MCF 10A (cell line): ENCODE results near the gene RNF220. TPM values are rescaled to one million over a fixed set of nuclear protein-coding genes. Genes with fewer than 3 reads are reported as not detected.

Experiments used
- BruUV-seq: library from RNA; stranded (reverse); fragments of 400-500 nt; replicated peaks from 2 replicates; lab custom pipeline; 2021; lab: Mats Ljungman, UMichigan
- CTCF ChIA-PET: fragments of 300-600 bp; sonication (Branson Sonifier 250); formaldehyde crosslinking; extraction: SDS; loops from one replicate; lab custom pipeline; 2021; ENCODE audit warnings: antibody characterized with exemption, inconsistent platforms; lab: Yijun Ruan, JAX
- POLR2A ChIA-PET: fragments of 300-600, 350-650 bp; sonication (Branson Sonifier 250); formaldehyde crosslinking; extraction: SDS; loops from one replicate; lab custom pipeline; 2020; ENCODE audit warnings: antibody characterized with exemption, inconsistent platforms; lab: Yijun Ruan, JAX
- DNase-seq: peaks from one replicate; pipeline ENCODE4 v3.0.0-alpha.2; 2018; ENCODE audit not compliant: unreplicated experiment
- H3K27ac Mint-ChIP-seq: one replicate; pipeline ENCODE4 v1.8.0; 2022; ENCODE audit warnings: mild to moderate bottlenecking, low read depth, mixed read lengths; ENCODE audit not compliant: unreplicated experiment
- H3K27me3 Mint-ChIP-seq: one replicate; pipeline ENCODE4 v1.8.0; 2022; ENCODE audit warnings: mixed read lengths; ENCODE audit not compliant: insufficient read depth, unreplicated experiment
- H3K36me3 Mint-ChIP-seq: one replicate; pipeline ENCODE4 v1.8.0; 2022; ENCODE audit warnings: mild to moderate bottlenecking, moderate library complexity, mixed read lengths; ENCODE audit not compliant: insufficient read depth, unreplicated experiment
- H3K4me1 Mint-ChIP-seq: one replicate; pipeline ENCODE4 v1.8.0; 2022; ENCODE audit warnings: mixed read lengths; ENCODE audit not compliant: insufficient read depth, unreplicated experiment
- H3K4me3 Mint-ChIP-seq: one replicate; pipeline ENCODE4 v1.8.0; 2022; ENCODE audit warnings: mild to moderate bottlenecking, moderate library complexity, mixed read lengths; ENCODE audit not compliant: unreplicated experiment
- H3K9me3 Mint-ChIP-seq: one replicate; pipeline ENCODE4 v1.8.0; 2022; ENCODE audit warnings: mixed read lengths; ENCODE audit not compliant: unreplicated experiment
- intact Hi-C: fragments of 100-400 bp; cut with micrococcal nuclease; formaldehyde crosslinking; loops from 2 replicates; pipeline ENCODE4 v1.14.1; 2022
- total RNA-seq: library from RNA; stranded (reverse); gene quantifications from 2 replicates; pipeline ENCODE4 v1.2.3, GENCODE V29; 2022
- TF ChIP-seq, protein P1 (sequence below): fragments of 200-600 bp; IDR thresholded peaks from one replicate; pipeline ENCODE4 v1.8.0; 2022; ENCODE audit warnings: antibody characterized with exemption, mild to moderate bottlenecking; ENCODE audit not compliant: unreplicated experiment

The RNF220 gene
- total RNA-seq, 1 experiment from 2014 or later = 67.1 TPM

- H3K4me3 Mint-ChIP-seq = no peak overlapping the region
- H3K36me3 Mint-ChIP-seq = peaks cover 8% of the 10 kb centered on the region
- ChIA-PET POLR2A (interaction anchor here (0.7 to 2.0 kb wide), 7 partner anchors 13 to 214 kb away, joined by 3 to 13 read pairs (median 3); no protein-coding TSS in a partner anchor), CTCF (interaction anchor here (4.2 kb wide), 1 partner anchor 20 kb away, joined by 29 read pairs; no protein-coding TSS in a partner anchor)
- peaks cover 17% of the 10 kb centered on the region for H3K4me1 Mint-ChIP-seq
- intact Hi-C loops = no loop called here
- DNase-seq = peak; percentile 57
- no peak overlapping the region for H3K27ac Mint-ChIP-seq
- BruUV-seq = no TSS peak
- H3K27me3 Mint-ChIP-seq = no peaks in the 10 kb centered on the region
- no peaks in the 10 kb centered on the region for H3K9me3 Mint-ChIP-seq
- TF ChIP-seq, protein P1, sequence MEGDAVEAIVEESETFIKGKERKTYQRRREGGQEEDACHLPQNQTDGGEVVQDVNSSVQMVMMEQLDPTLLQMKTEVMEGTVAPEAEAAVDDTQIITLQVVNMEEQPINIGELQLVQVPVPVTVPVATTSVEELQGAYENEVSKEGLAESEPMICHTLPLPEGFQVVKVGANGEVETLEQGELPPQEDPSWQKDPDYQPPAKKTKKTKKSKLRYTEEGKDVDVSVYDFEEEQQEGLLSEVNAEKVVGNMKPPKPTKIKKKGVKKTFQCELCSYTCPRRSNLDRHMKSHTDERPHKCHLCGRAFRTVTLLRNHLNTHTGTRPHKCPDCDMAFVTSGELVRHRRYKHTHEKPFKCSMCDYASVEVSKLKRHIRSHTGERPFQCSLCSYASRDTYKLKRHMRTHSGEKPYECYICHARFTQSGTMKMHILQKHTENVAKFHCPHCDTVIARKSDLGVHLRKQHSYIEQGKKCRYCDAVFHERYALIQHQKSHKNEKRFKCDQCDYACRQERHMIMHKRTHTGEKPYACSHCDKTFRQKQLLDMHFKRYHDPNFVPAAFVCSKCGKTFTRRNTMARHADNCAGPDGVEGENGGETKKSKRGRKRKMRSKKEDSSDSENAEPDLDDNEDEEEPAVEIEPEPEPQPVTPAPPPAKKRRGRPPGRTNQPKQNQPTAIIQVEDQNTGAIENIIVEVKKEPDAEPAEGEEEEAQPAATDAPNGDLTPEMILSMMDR = no peak
Measured at GRCh38 chr1:44672254-44672955, 267.4 kb downstream of the RNF220 start.

DNA sequence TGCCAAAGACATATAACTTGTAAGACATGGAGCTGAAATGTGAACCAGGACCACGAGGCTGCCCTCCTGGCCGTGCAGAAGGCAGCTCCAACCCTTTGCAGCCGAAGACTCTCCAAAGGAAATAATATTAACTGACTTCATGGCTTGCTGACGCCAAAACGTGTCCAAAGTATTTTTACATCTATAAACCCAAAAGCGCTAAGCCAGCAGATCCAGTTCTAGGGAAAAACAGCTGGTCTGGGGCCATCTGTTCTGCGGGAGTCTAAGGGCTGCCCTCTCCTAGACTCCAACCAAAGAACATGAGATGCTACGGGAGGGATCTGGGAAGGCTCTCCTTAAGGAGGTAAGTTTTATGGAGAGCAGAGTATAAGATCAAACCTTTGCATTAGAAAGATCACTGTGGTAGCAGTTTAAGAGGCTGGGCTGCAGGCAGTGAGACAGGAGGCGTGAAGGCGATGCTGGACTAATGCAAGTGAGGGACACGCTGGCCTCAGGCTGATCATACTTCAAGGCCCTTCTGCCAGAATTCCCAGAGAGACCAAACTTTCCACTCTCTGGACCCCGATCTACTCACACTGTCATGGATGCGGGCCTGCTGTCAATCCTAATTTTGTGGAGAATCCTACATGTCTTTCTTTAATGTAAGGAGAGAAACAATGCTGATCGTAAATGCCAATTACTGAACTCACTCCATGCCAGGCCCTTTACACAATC, 268.1 kb downstream of the RNF220 start:
- no TSS peak for BruUV-seq
- CTCF ChIA-PET = interaction anchor here (1.2 to 4.2 kb wide), 3 partner anchors 21 to 56 kb away, joined by 3 to 29 read pairs (median 6); no protein-coding TSS in a partner anchor
- TF ChIP-seq, protein P1 = no peak
- H3K36me3 Mint-ChIP-seq = peaks cover 8% of the 10 kb centered on the region
- POLR2A ChIA-PET = interaction anchor here (0.6 to 3.0 kb wide), 13 partner anchors 20 to 1437 kb away, joined by 3 to 22 read pairs (median 5); partner anchors contain the start of genes HECTD3, MUTYH, RPS8 and TOE1
- H3K9me3 Mint-ChIP-seq = no peaks in the 10 kb centered on the region
- H3K27ac Mint-ChIP-seq = no peak overlapping the region
- H3K4me1 Mint-ChIP-seq = peaks cover 17% of the 10 kb centered on the region
- H3K4me3 Mint-ChIP-seq = peak overlapping the region; percentile 74
- H3K27me3 Mint-ChIP-seq = no peaks in the 10 kb centered on the region
- intact Hi-C loops = no loop called here
- no peak for DNase-seq

DNA sequence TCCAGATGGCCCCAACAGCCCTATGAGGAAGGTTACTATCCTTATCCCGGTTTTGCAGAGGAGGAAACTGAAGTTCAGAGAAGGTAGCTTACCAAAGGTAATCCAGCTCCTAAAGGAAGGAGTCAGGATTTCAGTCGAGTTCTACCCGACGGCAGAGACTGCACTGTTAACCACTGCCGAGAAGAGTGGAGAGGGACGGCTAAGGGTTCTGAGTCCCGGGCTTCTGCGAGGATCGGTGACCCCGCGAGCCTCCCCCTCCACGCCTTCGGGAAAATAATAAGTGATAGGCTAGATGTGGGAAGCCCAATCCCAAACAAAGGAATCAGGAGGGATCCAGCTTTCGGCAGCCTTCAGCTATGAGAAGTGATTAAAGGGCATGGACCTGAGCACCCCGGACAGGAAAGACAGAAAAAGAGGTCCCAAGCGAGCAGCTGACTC, 268.6 kb downstream of the RNF220 start:
- Mint-ChIP-seq H3K27me3 (no peaks in the 10 kb centered on the region), H3K36me3 (peaks cover 8% of the 10 kb centered on the region), H3K27ac (peak overlapping the region; percentile 96), H3K4me3 (peak overlapping the region; percentile 74), H3K4me1 (peaks cover 17% of the 10 kb centered on the region), H3K9me3 (no peaks in the 10 kb centered on the region)
- ChIA-PET CTCF (interaction anchor here (0.7 to 4.2 kb wide), 5 partner anchors 18 to 55 kb away, joined by 3 to 29 read pairs (median 6); no protein-coding TSS in a partner anchor), POLR2A (interaction anchor here (0.6 to 3.0 kb wide), 22 partner anchors 10 to 1436 kb away, joined by 3 to 22 read pairs (median 5); partner anchors contain the start of genes HECTD3, MUTYH, RNU5D-1 and RPS8)
- no peak for DNase-seq
- BruUV-seq = TSS peak; percentile 63
- intact Hi-C loops = no loop called here
- TF ChIP-seq, protein P1 = no peak
